Inflammatory macrophage (primary cell): ENCODE results near the gene GCC2.
"Not testable (repeated sequence)": the region's sequence is repeated elsewhere in the genome, so short reads cannot be mapped to it uniquely, and the experiment has no call there.

Experiments used
- DNase-seq, 2 donors: peaks; one replicate each; pipeline ENCODE4 v3.0.0-alpha.2; 2020 to 2022

The GCC2 gene

GRCh38 chr2:108524688-108525087 lies 75.7 kb downstream of the GCC2 start:
- not testable (repeated sequence) for DNase-seq

DNA sequence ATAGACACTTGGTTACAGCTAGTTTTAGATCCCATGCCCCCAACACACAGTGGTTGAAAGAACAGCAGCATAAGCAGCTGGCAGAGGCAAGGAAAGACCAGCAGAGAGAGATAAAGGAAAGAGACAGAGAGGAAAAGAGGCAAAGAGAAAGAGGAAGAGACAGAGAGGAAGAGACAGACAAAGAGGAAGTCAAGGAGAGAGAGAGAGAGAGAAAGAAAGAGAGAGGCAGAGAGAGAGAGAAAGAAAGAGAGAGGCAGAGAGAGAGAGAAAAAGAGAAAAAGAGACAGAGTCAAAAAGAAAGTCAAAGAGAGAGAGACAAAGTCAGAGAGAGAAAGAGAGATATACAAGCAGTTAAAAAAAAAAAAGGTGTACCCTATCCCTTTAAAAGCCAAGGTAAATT lies 76.3 kb downstream of the GCC2 start:
- DNase-seq = not testable (repeated sequence)

DNA sequence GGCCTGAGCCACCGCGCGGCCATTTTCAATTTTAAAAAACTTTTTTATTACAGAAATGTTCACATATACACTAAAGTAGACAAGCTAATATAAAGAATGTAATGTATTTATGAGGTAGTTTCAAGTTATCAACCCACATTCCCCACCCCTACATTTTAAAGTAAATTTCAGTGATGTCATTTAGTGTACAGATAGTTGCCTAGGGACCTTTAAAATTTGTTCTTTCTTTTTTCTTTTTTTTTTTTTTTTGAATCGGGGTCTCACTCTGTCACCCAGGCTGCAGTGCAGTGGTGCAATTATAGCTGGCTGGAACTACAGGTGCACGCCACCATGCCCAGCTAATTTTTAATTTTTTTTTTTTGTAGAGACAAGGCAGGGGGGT lies 82.7 kb downstream of the GCC2 start:
- DNase-seq = no peak

DNA sequence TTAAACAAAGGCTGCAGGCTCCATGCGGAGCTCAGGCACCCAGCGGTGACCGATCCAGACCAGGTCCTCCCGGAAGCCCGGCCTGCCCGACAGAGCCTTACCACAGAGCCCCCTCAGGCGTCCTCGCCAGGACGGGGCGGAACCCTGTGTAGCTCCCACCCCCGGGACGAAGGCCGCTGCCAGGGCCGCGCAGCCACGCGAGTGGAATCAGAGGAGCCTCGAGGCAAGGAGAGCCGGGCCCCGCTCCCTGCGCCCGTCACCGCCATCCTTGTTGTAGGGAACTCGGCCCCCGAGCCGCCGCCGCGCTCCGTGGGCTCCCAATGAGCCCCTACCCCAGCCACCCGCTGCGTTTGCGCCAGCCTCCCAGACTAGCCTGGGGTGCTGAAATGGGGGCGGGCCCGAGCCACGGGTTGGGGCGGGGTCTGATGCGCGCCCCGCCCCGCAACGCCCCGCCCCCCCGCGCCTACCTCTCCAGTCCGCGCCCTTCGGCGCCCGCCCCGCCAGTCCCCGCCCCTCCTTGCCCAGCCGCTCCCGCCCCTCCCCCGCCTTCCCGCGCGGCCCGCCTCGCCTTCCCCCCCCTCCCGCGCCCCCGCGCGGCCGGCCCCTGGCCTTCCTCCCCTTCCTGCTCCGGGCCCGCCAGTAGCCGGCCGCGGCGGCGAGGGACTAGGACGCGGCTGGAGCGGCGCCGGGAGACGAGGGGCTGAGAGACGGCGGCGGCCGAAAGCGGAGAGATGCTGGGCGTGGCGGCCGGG lies 85.0 kb downstream of the GCC2 start, which contains the start of gene LIMS1:
LIMS1 (plus strand) TSS at position 639 of the 752 bp plus-strand sequence; CDS start at position 732, 93 bp downstream.
- DNase-seq = peak; percentile 86 to 90

- peak; percentile 22 to 44 for DNase-seq
These were observed 85.8 kb downstream of the GCC2 start for GRCh38 chr2:108534584-108535356.

- peak in 1 of 2 donors; percentile 29 for DNase-seq
These were observed 86.3 kb downstream of the GCC2 start for GRCh38 chr2:108535357-108535631.

DNA sequence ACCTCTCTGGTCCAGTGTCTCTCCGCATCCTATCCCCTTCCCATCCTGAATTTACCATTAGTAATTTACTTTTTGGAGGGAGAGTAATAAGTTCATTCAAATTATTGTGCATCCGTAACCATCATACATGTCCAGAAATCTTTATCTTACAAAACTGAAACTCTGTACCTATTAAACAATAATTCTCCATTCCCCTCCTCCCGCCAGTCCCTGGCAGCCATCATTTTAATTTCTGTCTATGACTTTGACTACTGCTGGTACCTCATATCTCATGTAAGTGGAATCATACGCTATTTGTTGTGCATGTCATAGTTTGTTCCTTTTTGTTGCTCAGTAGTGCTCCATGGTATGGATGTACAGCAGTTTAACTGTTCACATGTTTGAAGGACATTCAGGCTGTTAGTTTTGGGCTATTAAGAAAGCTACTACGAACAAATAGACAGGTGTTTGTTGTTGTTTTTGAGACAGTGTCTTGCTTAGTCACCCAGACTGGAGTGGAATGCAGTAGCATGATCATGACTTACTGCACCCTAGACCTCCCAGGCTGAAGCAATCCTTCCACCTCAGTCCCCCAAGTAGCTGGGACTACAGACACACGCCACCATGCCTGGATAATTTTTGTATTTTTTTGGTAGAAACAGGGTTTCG lies 87.3 kb downstream of the GCC2 start:
- DNase-seq = no peak

DNA sequence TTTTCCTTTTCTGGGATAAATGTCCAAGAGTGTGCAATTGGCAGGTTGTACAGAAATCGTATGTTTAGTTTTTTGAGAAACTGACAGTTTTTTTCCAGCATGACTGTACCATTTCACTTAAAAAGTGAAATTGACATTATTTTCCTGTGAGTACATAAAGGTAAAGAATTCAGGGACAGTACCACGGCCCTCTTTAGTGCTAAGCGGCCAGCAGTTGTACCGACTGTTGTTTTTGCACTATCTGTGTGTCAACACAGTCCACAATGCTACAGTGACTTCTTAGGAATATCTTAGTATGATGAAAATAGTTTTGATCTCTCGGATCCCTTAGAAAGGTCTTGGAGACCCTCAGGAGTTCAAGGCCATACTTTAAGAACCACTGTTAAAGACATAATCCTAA lies 87.9 kb downstream of the GCC2 start:
- no peak for DNase-seq

GRCh38 chr2:108538000-108538625 lies 89.1 kb downstream of the GCC2 start:
- DNase-seq = no peak

DNA sequence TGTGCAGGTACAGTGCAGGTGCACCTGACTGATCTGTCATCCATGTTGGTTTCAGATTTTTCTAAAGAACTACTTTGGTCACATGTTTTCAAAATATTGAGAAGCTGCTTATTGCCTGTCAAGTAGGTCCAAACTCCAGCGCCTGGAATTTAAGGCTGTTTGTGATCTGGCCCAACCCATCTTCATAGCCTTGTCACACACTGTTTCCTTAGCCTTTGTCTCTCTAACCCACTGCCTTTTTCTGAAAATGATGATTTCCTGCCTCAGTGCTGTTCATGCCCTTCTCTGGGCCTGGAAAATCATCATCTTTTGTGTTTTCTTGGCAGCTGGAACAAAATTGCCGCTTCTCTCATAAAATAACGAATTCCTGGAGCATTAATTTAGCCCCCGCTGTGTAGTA lies 92.4 kb downstream of the GCC2 start:
- no peak for DNase-seq

- no peak for DNase-seq
These were observed 93.1 kb downstream of the GCC2 start for GRCh38 chr2:108542071-108542470.

- DNase-seq = no peak
These were observed 98.6 kb downstream of the GCC2 start for GRCh38 chr2:108547606-108548005.

GRCh38 chr2:108548208-108549003 lies 99.4 kb downstream of the GCC2 start:
- no peak for DNase-seq

- DNase-seq = no peak
These were observed 103.6 kb downstream of the GCC2 start for GRCh38 chr2:108552566-108552965.

- no peak for DNase-seq
These were observed 104.4 kb downstream of the GCC2 start for GRCh38 chr2:108553209-108553919.

DNA sequence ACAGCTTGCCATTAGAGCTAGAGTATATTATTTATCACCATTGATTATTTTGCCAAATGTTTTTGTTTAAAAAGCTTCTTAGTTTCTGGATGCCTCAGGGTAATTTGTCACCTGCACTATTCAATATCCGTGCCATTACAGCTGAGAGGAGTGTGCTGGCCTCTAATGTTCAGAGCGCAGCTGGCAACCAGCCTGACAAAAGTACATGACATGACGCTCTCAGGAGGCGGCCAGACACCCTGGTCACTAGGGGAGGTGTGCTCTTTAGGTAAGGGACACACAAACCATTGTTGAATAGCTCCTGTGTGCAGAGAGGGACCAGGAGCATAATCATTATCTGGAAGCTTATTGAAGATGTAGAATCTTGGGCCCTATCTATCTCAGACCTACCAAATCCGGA lies 105.5 kb downstream of the GCC2 start:
- DNase-seq = no peak

- DNase-seq = no peak
These were observed 106.6 kb downstream of the GCC2 start for GRCh38 chr2:108555572-108555971.

DNA sequence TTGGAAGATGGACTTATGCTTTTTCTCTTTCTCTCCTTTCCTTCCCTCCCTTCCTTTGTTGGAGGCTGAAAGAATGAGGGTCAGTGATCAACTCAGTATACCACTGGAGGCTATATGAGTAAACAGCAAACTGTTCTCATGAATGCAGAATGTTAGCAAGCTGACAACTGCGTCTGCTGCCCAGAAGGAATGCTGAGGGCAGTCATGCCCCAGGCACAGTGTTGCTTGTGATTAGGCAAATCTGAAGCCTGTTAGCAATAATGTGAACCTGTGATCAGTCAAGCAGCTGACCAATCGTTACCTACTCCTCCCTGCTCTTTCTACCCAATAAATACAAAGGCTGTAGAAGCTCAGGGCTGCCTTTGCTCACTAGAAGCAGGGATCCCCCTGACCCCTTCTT lies 107.6 kb downstream of the GCC2 start:
- DNase-seq = not testable (repeated sequence)
